Right renal pelvis (tissue), 4 donors: ENCODE data around the gene SPACA5B. TPM values are rescaled to one million over a fixed set of nuclear protein-coding genes. Genes with fewer than 3 reads are reported as not detected.
"Not testable (repeated sequence)": the region's sequence is repeated elsewhere in the genome, so short reads cannot be mapped to it uniquely, and the experiment has no call there.

ENCODE experiments used
- DNase-seq, 4 donors: peaks; one replicate each; pipeline ENCODE4 v3.0.0-alpha.2; 2013; ENCODE audit warnings: low read depth in 4 of 4, low spot score in 3 of 4, missing footprints in 1 of 4
- polyA plus RNA-seq, 4 donors: library from polyadenylated mRNA; unstranded; fragments of 120-200 nt; gene quantifications; one replicate each; pipeline ENCODE4 v1.2.1, GENCODE V29; 2013; ENCODE audit not compliant: insufficient read length in 4 of 4

SPACA5B gene
- not detected for polyA plus RNA-seq

DNA sequence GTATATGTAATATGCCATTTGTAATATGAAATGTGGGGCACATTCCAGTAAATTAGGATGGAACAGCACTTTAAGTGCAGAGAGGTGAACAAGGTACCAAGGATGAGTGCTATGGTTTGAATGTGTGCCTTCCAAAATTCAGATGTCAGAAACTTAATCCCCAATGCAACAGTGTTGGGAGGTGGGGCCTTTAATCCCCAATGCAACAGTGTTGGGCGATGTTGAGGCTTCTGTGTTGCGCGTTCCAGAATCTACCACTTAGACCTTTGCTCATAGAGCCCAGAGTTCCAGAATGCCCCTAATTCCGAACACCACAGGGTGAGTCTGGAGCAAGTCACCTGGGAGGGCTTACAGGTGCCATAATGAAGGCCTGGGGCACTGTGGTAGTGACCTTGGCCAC is at the start of gene SPACA5B:
TSS of gene SPACA5B (plus strand) at position 301 of the 400 bp plus-strand sequence. CDS start at position 363, 62 bp downstream.
- DNase-seq, result not testable (repeated sequence)

DNA sequence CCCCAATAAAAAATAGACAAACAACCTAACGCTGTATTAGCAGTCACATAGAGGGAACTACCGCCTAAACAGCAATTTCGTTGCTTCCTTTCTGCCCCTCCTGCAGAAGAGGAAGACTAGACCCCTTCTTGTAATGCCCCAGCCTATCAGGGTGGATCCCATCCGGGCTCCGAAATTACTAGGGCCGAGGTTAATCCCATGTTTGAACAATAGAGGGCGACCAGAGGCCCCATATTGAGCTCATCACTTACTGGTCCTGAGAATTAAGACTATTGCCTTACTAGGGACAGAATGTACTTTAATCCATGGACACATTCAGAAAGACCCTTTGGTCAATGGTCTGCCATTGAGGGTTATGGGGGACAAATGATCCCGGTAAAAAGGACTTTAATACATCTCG is 47.2 kb upstream of the SPACA5B start:
- DNase-seq, result peak in 2 of 4 donors; percentile 12 to 16

DNA sequence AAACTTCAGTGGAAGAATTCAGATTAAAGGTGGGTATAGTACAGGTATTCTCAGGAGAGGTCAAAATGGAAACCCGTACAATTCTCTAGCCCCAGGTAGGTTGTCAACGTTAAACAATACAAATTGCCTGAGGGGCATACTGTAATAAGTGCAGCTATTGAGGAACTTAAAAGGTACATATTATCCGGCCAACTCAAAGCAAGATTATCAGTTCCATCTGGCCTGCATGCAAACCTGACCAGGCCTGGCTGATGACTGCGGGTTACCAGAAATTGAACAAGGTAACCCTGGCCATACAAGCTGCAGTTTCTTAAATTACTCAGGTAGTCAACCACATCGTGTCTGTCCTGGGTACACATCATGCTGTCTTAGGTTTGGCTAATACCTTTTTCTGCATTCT is 46.7 kb upstream of the SPACA5B start:
- no peak for DNase-seq

DNA sequence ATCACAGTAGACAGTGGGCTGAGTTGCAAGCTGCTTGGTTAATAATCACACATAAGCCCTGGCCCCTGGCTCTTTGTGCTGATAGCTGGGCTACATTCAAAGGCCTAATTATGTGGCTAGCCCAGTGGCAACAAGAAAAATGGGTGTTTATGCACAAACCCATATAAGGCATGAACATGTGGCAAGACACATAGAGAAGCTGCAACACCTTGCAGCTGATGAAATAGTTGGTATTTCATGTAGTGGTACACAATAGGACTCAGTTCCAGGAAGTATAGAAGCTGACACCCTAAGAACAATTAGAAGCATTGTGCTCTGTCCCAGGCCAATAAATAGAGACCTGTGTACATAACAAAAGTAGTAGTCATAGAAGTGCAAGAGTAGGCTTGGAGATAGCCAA is 44.3 kb upstream of the SPACA5B start:
- DNase-seq, result no peak

DNA sequence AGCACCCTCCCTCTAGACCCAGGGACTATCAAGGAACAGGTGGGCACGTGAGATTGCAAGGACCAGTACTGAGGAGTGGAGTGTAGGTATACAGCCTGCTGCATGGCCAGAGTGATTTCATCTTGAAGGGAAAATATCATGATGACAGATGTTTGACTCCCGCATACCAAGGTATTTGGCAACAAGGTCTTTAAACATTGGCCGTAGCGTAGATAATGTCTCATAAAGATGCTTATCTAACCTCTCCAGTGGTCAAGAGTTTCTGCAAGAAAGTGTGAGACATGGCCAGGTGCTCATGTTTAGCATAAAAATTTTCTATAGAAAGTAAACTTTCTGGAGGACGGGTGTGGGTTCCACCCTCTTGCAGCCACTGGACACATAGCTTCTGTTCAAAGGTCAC is 40.3 kb upstream of the SPACA5B start:
- DNase-seq, result no peak

DNA sequence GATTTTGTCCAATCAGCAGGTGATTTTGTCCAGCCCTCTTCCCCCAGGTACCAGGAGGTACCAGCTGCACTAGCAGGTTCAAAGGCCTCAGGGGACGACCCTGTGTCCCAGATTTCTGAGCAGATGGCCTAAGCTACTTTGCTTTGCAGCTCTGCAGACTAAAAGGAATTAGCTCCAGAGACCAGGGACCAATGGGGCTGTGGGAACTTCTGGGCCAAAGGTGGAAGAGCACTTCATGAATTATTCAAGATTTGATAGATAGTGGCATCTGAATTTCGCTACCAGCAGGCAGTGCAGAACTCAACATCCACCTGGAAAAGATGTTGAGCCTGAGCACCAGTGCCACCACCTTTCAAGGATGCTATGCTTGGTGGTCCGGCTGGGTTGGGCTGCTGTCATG is 37.9 kb upstream of the SPACA5B start:
- not testable (repeated sequence) for DNase-seq

DNA sequence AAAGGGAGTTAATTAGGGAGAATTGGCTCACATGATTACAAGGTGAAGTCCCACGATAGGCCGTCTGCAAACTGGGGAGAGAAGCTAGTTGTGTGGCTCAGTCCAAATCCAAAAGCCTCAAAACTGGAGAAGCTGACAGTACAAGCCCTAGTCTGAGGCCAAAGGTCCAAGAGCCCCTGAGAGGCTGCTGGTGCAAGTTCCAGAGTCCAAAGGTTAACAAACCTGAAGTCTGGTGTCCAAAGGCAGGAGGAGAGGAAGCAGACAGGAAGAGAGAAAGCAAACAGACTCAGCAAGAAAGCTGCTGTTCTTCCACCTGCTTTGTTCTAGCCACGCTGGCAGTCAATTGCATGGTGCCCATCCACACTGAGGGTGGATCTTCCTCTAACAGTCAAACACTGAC is 29.0 kb upstream of the SPACA5B start:
- no peak for DNase-seq

DNA sequence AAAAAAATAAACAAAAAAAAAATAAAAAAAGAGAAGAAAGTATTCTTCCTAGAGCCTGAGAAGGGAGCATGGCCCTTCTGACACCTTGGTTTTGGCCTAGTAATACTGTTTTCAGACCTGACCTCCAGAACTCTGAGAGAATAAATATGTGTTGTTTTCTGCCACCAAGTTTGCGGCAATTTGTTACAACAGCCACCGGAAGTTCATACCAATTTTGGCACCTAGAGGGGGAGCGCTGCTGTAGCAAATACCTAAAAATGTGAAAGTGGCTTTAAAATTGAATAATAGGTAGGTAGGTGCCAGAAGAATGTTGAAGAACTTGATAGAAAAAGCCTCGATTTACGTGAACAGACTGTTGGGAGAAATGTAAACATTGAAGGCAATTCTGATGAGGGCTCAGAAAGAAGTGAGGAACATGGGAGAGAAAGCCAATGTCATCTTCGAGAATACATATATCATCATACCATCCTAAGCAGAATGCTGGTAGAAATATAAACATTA is 27.5 kb upstream of the SPACA5B start:
- no peak for DNase-seq

DNA sequence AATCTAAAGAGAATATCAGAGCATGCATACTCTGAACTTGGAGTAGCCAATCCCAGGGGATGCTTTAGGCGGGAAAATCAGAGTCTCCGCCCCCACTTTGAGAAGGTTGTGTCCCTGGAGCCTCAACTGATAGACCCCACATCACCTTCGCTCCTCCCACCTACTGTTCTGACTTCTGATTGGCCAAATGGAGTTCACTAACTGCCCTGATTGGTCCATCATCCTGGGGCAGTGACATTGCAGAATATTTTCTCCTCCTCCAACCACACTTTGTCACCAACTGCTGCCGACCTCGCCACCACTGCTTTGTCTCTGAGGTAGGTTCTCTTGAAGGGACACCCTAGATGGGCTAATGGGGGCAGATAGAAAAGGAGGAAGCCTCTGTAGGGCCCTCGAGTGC is 22.7 kb upstream of the SPACA5B start:
- no peak for DNase-seq

DNA sequence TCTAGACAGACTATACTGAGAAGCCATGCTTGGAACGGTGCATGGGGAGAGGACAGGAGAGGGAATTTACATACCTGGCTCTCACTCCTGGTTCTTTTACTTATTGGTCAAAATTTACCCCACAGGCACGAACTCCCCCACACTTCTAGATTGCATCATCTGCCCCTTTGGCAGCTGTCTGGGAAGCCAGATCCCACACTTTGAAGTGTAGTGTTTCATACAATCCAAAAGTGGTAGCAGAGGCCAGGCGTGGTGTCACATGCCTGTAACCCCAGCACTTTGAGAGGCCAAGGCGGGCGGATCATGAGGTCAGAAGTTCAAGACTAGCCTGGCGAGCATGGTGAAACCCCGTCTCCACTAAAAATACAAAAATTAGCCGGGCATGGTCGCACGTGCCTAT is 5.1 kb upstream of the SPACA5B start:
- not testable (repeated sequence) for DNase-seq

DNA sequence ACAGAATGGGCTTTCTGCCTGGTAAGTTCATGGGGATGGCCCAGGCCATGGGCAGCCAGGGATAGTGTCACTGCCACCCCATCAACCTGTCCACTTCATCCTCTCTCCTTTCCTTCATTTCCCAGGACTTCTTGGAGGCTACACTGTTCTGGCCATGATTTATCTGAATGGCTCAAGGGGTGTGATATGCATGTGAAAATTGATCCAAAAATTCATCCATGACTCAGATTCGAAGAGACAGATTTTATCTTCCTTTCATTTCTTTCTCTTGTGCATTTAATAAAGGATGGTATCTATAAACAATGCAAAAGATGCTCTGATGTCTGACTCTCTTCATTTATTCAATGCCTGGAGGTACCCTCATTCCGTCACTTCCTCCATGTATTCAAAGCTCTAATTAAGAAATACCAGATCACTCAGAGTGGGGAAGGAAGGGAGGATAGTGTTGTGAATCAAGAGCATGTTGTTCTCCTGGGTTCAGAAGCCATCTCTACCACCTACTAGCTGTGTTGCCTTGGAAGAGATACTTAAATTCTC is 1.9 kb downstream of the SPACA5B start:
- not testable (repeated sequence) for DNase-seq

DNA sequence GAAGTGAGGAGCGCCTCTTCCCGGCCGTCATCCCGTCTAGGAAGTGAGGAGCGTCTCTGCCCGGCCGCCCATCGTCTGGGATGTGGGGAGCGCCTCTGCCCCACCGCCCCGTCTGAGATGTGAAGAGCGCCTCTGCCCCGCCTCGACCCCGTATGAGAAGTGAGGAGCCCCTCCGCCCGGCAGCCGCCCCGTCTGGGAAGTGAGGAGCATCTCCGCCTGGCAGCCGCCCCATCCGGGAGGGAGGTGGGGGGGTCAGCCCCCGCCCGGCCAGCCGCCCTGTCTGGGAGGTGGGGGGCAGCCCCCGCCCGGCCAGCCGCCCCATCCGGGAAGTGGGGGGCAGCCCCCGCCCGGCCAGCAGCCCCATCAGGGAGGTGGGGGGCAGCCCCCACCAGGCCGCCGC is 8.7 kb downstream of the SPACA5B start:
- DNase-seq, result not testable (repeated sequence)

DNA sequence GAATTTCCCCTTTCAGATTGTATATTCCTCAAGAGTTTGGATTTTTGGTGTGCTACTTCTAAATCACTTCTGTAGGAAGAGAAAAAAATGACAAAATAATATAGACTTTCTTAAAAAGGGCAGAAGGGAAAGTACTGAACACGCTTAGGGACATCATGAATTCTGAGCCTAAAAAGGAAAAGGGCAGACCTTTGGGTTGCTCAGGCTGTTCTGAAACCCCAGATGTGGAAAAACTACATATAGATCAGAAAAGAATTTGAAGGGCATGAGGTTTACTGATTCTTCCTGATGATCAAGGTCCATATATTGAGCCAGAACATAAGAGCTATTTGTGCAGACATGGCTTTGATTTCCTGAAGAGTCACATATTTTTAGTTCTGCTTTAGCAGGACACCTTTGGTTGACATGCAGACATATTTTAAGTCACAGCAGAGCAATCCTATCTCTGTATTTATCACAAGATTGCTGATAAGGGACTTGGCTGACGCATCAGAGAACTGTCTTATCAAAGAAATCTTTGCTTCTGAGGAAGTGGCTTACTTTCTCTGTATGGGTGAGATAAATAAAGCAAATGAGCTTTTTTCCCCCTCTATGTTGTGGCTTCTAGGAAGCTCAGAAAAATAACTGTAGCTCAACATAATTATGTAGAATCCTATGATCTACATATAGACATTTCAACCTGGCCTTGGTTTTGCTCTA is 11.5 kb downstream of the SPACA5B start:
- DNase-seq, result not testable (repeated sequence)

DNA sequence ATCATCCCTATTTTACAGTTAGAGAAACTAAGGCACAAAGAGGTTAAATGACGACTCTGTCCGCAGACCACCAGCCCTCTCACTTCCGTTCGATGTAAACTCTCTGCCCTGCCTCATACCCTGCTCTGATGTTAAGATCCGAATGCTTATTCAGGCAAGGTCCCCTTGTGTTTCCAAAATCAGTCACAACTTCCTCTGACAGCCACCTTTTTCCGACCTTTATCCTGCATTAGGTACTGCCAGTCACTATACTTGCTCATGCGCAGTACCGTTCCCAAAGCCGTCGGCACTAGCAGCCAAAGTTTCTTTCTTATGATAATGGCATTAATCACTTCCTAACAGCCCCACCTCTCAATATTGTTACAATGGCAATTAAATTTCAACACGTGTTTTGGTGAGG is 12.3 kb downstream of the SPACA5B start:
- not testable (repeated sequence) for DNase-seq

DNA sequence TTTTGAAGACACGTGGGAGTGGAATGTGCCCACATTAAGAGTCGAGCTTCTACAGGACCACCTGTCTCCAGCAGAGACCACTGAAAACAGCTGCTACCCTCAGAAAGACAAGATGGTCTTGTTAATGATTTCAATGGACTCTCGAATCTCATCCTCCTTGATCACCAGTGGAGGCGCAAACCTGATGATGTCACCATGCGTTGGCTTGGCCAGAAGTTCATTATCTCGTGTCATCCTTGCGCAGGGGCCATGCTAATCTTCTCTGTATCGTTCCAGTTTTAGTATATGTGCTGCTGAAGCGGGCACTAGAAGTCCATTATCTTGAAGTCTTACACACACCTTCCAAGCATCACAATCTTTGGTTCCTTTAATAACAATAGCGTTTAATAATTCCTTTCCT is 23.3 kb downstream of the SPACA5B start:
- no peak for DNase-seq

DNA sequence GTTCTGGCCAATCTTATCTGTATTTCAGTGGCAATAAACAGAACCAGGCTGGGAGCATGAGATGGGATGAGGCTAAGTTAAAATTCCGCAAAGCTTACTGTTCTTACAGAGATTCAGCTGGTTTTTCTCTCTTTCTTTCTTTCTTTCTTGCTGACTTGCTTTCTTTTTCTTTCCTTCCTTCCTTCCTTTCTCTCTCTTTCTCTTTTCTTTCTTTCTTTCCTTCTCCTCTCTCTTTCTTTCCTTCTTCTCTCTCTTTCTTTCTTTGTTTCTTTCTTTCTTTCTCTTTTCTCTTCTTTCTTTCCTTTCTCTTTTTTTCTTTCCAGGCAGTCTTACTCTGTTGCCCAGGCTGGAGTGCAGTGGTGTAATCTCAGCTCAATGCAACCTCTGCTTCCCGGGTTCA is 24.4 kb downstream of the SPACA5B start:
- DNase-seq, result no peak

DNA sequence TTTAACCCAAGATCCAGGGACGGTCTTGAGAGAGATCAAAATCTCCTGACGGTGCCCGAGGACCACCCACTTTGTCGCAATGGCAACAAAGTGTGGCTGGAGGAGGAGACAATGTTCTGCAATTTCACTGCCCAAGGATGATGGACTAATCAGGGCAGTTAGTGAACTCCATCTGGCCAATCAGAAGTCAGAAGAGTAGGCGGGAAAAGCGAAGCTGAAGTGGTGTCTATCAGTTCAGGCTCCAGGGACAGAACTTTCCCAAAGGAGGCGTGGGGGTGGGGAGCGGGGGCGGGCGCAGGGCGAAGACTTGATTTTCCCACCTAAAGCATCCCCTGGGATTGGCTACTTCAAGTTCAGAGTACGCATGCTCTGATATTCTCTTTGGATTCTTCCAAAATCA is 25.6 kb downstream of the SPACA5B start:
- DNase-seq, result no peak

DNA sequence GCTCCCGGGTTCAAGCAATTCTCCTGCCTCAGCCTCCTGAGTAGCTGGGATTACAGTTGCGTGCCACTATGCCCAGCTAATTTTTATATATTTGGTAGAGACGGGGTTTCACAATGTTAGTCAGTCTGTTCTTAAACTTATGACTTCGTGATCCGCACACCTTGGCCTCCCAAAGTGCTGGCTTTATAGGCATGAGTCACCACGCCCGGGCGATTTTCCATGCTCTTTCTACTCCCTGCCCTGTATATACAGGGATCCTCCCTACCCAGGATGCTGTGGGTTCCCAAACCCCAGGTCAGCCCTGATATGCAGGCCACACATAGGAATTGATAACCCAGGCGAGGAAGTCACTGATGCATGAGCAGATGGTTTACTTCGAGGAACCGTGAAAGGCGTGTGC is 34.8 kb downstream of the SPACA5B start:
- no peak for DNase-seq

DNA sequence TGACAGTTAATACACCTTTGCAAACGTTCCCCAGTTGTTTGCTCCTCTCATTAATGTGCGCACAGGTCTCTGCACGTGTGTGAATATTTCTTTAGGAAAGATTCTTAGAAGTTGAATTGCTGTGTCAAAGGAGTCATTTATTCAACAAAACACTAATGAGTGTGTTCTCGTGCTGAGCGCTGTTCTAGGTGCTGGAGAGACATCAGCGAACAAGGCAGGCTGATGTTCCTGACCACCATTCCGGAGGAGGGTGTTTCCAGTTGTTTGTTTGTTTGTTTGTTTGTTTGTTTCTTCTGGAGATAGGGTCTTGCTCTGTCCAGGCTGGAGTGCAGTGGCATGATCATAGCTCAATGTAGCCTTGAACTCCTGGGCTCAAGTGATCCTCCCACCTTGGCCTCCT is 35.9 kb downstream of the SPACA5B start:
- DNase-seq, result not testable (repeated sequence)

DNA sequence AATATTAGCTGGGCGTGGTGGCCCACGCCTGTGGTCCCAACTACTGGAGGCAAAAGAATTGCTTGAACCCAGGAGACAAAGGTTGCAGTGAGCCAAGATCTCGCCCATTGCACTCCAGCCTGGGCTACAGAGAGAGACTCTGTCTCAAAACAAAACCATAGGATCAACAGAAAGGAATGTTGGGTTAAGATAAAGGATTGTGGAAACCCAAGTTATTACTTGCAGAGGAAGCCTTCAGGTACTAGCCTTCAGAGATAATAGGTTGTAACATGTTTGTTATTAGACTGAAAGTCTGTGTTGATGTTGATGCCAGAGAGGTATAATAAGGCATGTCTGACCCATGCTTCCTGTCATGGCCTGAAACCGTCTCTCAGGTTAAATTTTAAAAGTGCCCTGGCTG is 49.3 kb downstream of the SPACA5B start:
- DNase-seq, result no peak

DNA sequence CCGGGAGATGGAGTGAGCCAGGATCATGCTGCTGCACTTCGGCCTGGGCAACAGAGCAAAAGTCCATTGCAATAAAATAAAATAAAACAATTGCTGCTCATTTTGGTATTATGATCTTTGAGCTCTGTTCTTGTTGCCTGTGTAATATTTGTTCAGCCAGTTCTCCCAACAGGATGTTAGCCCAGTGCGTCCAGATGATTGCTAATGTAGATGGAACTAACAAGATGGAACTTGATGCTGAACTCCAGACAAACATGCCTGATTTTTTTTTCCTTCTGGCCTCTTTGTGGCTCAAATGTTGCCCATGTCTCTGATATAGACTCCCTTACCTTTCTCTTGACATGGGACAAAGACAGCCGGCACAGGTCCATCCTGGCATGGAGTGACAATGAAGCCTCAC is 50.4 kb downstream of the SPACA5B start:
- no peak for DNase-seq

DNA sequence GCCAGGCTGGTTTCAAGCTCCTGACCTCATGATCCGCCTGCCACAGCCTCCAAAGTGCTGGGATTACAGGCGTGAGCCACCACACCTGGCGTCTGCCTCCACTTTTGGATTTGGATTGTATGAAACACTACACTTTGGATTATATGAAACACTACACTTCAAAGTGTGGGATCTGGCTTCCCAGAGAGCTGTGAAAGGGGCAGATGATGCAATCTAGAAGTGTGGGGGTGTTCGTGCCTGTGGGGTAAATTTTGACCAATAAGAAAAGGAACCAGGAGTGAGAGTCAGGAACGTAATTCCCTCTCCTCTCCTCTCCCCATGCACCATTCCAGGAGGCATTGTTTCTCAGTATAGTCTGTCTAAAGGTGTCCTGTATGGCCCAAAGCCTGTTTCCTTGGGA is 51.5 kb downstream of the SPACA5B start:
- DNase-seq, result not testable (repeated sequence)
